Measurements from ENCODE around the gene EIF2D. TPM values are rescaled to one million over a fixed set of nuclear protein-coding genes. Genes with fewer than 3 reads are reported as not detected.

Gene EIF2D
- total and polyA plus RNA-seq, 9 of the 15 experiments (the other 6 are each of a cell fraction or from before 2014, with no cell fraction given), result 81.1 to 138 (median 93.9) TPM

GRCh38 chr1:206579747-206580437, 32.4 kb downstream of the EIF2D start (continued):
- TF ChIP-seq ID3 (CRISPR knock-in tag; IDR thresholded peaks at IDR 0.05), result no peak
- TF ChIP-seq ID3 (tag; IDR thresholded peaks at IDR 0.05), result peak; percentile 54; the same call in 1 of the 2 replicates
- peak; percentile 86 for TF ChIP-seq ZNF766 (CRISPR knock-in tag; conservative IDR thresholded peaks at IDR 0.05)
- TF ChIP-seq MTA3 (IDR thresholded peaks at IDR 0.05; ENCODE audit: borderline replicate concordance), result no peak
- peak; percentile 69; the same call in 1 of the 2 replicates for TF ChIP-seq SMAD4 (CRISPR knock-in tag; conservative IDR thresholded peaks at IDR 0.05)
- peak; percentile 79 for TF ChIP-seq GABPA (tag; conservative IDR thresholded peaks at IDR 0.05; ENCODE audit: low read depth)

- ATAC-seq, result no peak
- intact Hi-C loops (cut with micrococcal nuclease), result no loop called here
- peaks cover 29% of the 10 kb centered on the region for H3K36me3 ChIP-seq (ENCODE audit: control insufficient read depth, insufficient read depth, low read length)
- no peaks in the 10 kb centered on the region for H3K27me3 ChIP-seq (ENCODE audit: control insufficient read depth in 2 of 2, insufficient read depth in 2 of 2, low read length in 2 of 2)
- H4K20me1 ChIP-seq (replicated peaks; ENCODE audit: control insufficient read depth, insufficient read depth, low read length), result no peaks in the 10 kb centered on the region; the same call in 1 of the 2 replicates
- CTCF ChIA-PET (ENCODE audit: low intra/inter-chr PET ratio), result no interaction called here
- H3K9ac ChIP-seq (ENCODE audit: insufficient read depth in 1 of 2, low read depth in 2 of 2, low read length in 2 of 2), result no peak overlapping the region
- peaks cover 32 to 50% of the 10 kb centered on the region in 2 experiments for H3K4me1 ChIP-seq (replicated peaks in 1 of 2; ENCODE audit: control insufficient read depth in 2 of 2, insufficient read depth in 2 of 2, low read length in 2 of 2)
- in situ Hi-C loops (cut with MboI), result loop anchor here (25.0 kb wide), 1 partner anchor 417 kb away; no protein-coding TSS in a partner anchor
- no peak for DNase-seq (ENCODE audit: extremely low read depth in 1 of 4, low spot score in 3 of 4)
- FAIRE-seq, result no peak
- no peaks in the 10 kb centered on the region for H3K9me3 ChIP-seq (replicated peaks; ENCODE audit: control insufficient read depth, insufficient read depth, low read depth, low read length)
- 76% methylated on average over 4 of the region's 4 CpGs for WGBS (ENCODE audit: insufficient coverage, low coverage, missing lambda C conversion rate)
- no TSS peak for BruUV-seq (replicated peaks)
- no peak overlapping the region for H3K4me3 ChIP-seq
- H2AFZ ChIP-seq (ENCODE audit: low read depth, low read length), result no peak overlapping the region
- TF ChIP-seq SAFB (IDR thresholded peaks at IDR 0.05; ENCODE audit: borderline replicate concordance, low read depth, low read length), result no peak
- TF ChIP-seq SNRNP70 (optimal IDR thresholded peaks at IDR 0.05; ENCODE audit: low read depth, low read length), result no peak
- no peak overlapping the region for H3K4me2 ChIP-seq (ENCODE audit: insufficient read depth, low read length)
- no peaks in the 10 kb centered on the region for H3K9me1 ChIP-seq (ENCODE audit: control insufficient read depth, insufficient read depth, low read length)
- no peak overlapping the region for H3K27ac ChIP-seq (ENCODE audit: extremely low read depth, low read depth, low read length)
- peaks cover 40% of the 10 kb centered on the region for H3K79me2 ChIP-seq (ENCODE audit: control insufficient read depth, insufficient read depth, low read length)
- POLR2A ChIA-PET, result interaction anchor here (0.6 to 1.6 kb wide), 5 partner anchors 10 to 445 kb away, joined by 3 to 8 read pairs (median 3); no protein-coding TSS in a partner anchor
Observed at GRCh38 chr1:206578978-206579374, 33.3 kb downstream of the EIF2D start.
